Osteocyte (in vitro differentiated cells): ENCODE data around the gene FOXC2. TPM values are rescaled to one million over a fixed set of nuclear protein-coding genes. Genes with fewer than 3 reads are reported as not detected.

Experiments used
- DNase-seq: peaks from one replicate; pipeline ENCODE4 v3.0.0; 2021; ENCODE audit warnings: mixed read lengths; ENCODE audit not compliant: unreplicated experiment; ENCODE audit errors: extremely low spot score
- H3K27ac Mint-ChIP-seq: one replicate; pipeline ENCODE4 v1.8.0; 2021; ENCODE audit warnings: mild to moderate bottlenecking, mixed read lengths; ENCODE audit not compliant: unreplicated experiment
- H3K27me3 Mint-ChIP-seq: one replicate; pipeline ENCODE4 v1.8.0; 2021; ENCODE audit warnings: mixed read lengths; ENCODE audit not compliant: unreplicated experiment
- H3K36me3 Mint-ChIP-seq: one replicate; pipeline ENCODE4 v1.8.0; 2021; ENCODE audit warnings: mixed read lengths; ENCODE audit not compliant: unreplicated experiment
- H3K4me1 Mint-ChIP-seq: one replicate; pipeline ENCODE4 v1.8.0; 2021; ENCODE audit warnings: mixed read lengths; ENCODE audit not compliant: unreplicated experiment
- H3K4me3 Mint-ChIP-seq: one replicate; pipeline ENCODE4 v1.8.0; 2021; ENCODE audit warnings: mild to moderate bottlenecking, moderate library complexity, mixed read lengths; ENCODE audit not compliant: unreplicated experiment
- H3K9me3 Mint-ChIP-seq: one replicate; pipeline ENCODE4 v1.8.0; 2021; ENCODE audit warnings: mixed read lengths; ENCODE audit not compliant: unreplicated experiment
- total RNA-seq: library from RNA; stranded (reverse); gene quantifications from 2 replicates; pipeline ENCODE4 v1.2.1, GENCODE V29; 2021
- TF ChIP-seq, protein P1 (sequence below): fragments of 200-600 bp; sonication (generic); IDR thresholded peaks from 2 replicates; pipeline ENCODE4 v1.5.0; 2021; ENCODE audit warnings: antibody characterized with exemption, mild to moderate bottlenecking, moderate library complexity

Gene FOXC2
- total RNA-seq, 1 donor from 2014 or later, result 93.4 TPM

DNA sequence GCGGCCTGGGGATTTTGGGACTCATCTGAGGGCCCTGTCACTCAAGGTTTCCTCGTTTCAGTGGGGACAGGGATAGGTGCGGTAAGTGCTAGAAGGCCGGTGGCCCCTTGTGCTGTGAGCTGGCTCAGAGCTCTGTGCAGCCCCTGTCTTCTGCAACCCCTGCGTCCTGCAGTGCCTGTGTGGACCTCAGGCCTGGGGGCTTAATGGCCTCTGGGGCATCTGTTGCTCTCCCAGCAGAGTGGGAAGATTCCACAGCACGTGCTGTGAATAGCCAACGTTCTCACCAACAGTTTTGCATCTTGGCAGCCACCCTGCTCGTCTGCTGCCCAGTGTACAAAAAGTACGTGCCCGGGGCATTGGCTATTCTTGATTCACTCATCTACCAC, 4.9 kb downstream of the FOXC2 start:
- DNase-seq, result no peak
- Mint-ChIP-seq H3K27ac (peak overlapping the region; percentile 100), H3K4me3 (peak overlapping the region; percentile 93), H3K9me3 (no peaks in the 10 kb centered on the region), H3K36me3 (peaks cover 50% of the 10 kb centered on the region), H3K4me1 (peaks cover 55% of the 10 kb centered on the region), H3K27me3 (no peaks in the 10 kb centered on the region)
- TF ChIP-seq, protein P1, sequence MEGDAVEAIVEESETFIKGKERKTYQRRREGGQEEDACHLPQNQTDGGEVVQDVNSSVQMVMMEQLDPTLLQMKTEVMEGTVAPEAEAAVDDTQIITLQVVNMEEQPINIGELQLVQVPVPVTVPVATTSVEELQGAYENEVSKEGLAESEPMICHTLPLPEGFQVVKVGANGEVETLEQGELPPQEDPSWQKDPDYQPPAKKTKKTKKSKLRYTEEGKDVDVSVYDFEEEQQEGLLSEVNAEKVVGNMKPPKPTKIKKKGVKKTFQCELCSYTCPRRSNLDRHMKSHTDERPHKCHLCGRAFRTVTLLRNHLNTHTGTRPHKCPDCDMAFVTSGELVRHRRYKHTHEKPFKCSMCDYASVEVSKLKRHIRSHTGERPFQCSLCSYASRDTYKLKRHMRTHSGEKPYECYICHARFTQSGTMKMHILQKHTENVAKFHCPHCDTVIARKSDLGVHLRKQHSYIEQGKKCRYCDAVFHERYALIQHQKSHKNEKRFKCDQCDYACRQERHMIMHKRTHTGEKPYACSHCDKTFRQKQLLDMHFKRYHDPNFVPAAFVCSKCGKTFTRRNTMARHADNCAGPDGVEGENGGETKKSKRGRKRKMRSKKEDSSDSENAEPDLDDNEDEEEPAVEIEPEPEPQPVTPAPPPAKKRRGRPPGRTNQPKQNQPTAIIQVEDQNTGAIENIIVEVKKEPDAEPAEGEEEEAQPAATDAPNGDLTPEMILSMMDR, result no peak

- Mint-ChIP-seq H3K27me3 (no peaks in the 10 kb centered on the region), H3K27ac (peak overlapping the region; percentile 100), H3K9me3 (no peaks in the 10 kb centered on the region), H3K4me3 (peak overlapping the region; percentile 93), H3K4me1 (peaks cover 58% of the 10 kb centered on the region), H3K36me3 (peaks cover 50% of the 10 kb centered on the region)
- TF ChIP-seq, protein P1, result no peak
- DNase-seq, result no peak
Measured at GRCh38 chr16:86572041-86572521, 5.5 kb downstream of the FOXC2 start.

GRCh38 chr16:86572606-86573005, 6.0 kb downstream of the FOXC2 start:
- peak overlapping the region; percentile 93 for H3K4me3 Mint-ChIP-seq

GRCh38 chr16:86573215-86573614, 6.6 kb downstream of the FOXC2 start:
- peak overlapping the region; percentile 100 for H3K27ac Mint-ChIP-seq
- peaks cover 47% of the 10 kb centered on the region for H3K36me3 Mint-ChIP-seq
- peaks cover 69% of the 10 kb centered on the region for H3K4me1 Mint-ChIP-seq

More at GRCh38 chr16:86572606-86573005, 6.0 kb downstream of the FOXC2 start:
- H3K27ac Mint-ChIP-seq, result peak overlapping the region; percentile 100
- TF ChIP-seq, protein P1, result no peak
- H3K9me3 Mint-ChIP-seq, result no peaks in the 10 kb centered on the region
- DNase-seq, result no peak
- peaks cover 63% of the 10 kb centered on the region for H3K4me1 Mint-ChIP-seq
- no peaks in the 10 kb centered on the region for H3K27me3 Mint-ChIP-seq
- H3K36me3 Mint-ChIP-seq, result peaks cover 48% of the 10 kb centered on the region

GRCh38 chr16:86573646-86574508, 7.2 kb downstream of the FOXC2 start:
- DNase-seq, result no peak
- Mint-ChIP-seq H3K4me3 (peak overlapping the region; percentile 93), H3K36me3 (peaks cover 43% of the 10 kb centered on the region), H3K4me1 (peaks cover 75% of the 10 kb centered on the region), H3K27me3 (no peaks in the 10 kb centered on the region), H3K27ac (peak overlapping the region; percentile 100), H3K9me3 (no peaks in the 10 kb centered on the region)
- TF ChIP-seq, protein P1, result no peak

More at GRCh38 chr16:86573215-86573614, 6.6 kb downstream of the FOXC2 start:
- Mint-ChIP-seq H3K4me3 (peak overlapping the region; percentile 93), H3K9me3 (no peaks in the 10 kb centered on the region), H3K27me3 (no peaks in the 10 kb centered on the region)
- no peak for DNase-seq
- TF ChIP-seq, protein P1, result no peak
